GM19035 (cell line): ENCODE data around the gene SPAG9.

Source experiments
- ATAC-seq: cut with Tn5 transposase; IDR thresholded peaks from one replicate; pipeline ENCODE4 v1.9.1; 2021; ENCODE audit not compliant: unreplicated experiment

The SPAG9 gene

GRCh38 chr17:51120739-51121619 lies at the start of gene SPAG9:
SPAG9 (minus strand) TSS chr17:51120868; CDS start chr17:51120656, 212 bp downstream.
- ATAC-seq = peak; percentile 71

- no peak for ATAC-seq
These were observed 48.7 kb upstream of the SPAG9 start for GRCh38 chr17:51169340-51169739.

- peak; percentile 50 for ATAC-seq
These were observed 46.6 kb upstream of the SPAG9 start for GRCh38 chr17:51166987-51167931.

- peak; percentile 90 for ATAC-seq
These were observed 45.7 kb upstream of the SPAG9 start, which contains the start of gene NME2 for GRCh38 chr17:51166198-51166986. NME2 (plus strand) TSS chr17:51166411; CDS start chr17:51166831, 420 bp downstream.

- ATAC-seq = peak; percentile 15
These were observed 45.1 kb upstream of the SPAG9 start for GRCh38 chr17:51165680-51166197.

- no peak for ATAC-seq
These were observed 44.4 kb upstream of the SPAG9 start for GRCh38 chr17:51164911-51165679.

- no peak for ATAC-seq
These were observed 40.9 kb upstream of the SPAG9 start for GRCh38 chr17:51161541-51161940.

- no peak for ATAC-seq
These were observed 38.9 kb upstream of the SPAG9 start for GRCh38 chr17:51159604-51160003.

- ATAC-seq = no peak
These were observed 34.7 kb upstream of the SPAG9 start for GRCh38 chr17:51155416-51155815.

- ATAC-seq = no peak
These were observed 33.5 kb upstream of the SPAG9 start for GRCh38 chr17:51154176-51154575.

GRCh38 chr17:51153210-51154072 lies 32.8 kb upstream of the SPAG9 start, which contains the start of gene NME1:
NME1 (plus strand) TSS chr17:51153559; CDS start chr17:51155655, 2,096 bp downstream.
- ATAC-seq = peak; percentile 93

- no peak for ATAC-seq
These were observed 32.1 kb upstream of the SPAG9 start for GRCh38 chr17:51152766-51153209.

- no peak for ATAC-seq
These were observed 30.3 kb upstream of the SPAG9 start for GRCh38 chr17:51150932-51151331.

- no peak for ATAC-seq
These were observed 28.5 kb upstream of the SPAG9 start for GRCh38 chr17:51149163-51149562.

GRCh38 chr17:51147650-51148049 lies 27.0 kb upstream of the SPAG9 start:
- no peak for ATAC-seq

GRCh38 chr17:51144266-51145022 lies 23.8 kb upstream of the SPAG9 start:
- no peak for ATAC-seq

GRCh38 chr17:51142597-51142996 lies 21.9 kb upstream of the SPAG9 start:
- ATAC-seq = no peak

GRCh38 chr17:51135956-51136355 lies 15.3 kb upstream of the SPAG9 start:
- ATAC-seq = no peak
